Measurements from ENCODE around the gene KLHDC10. TPM values are rescaled to one million over a fixed set of nuclear protein-coding genes. Genes with fewer than 3 reads are reported as not detected.
"Not testable (repeated sequence)": the region's sequence is repeated elsewhere in the genome, so short reads cannot be mapped to it uniquely, and the experiment has no call there.

KLHDC10 gene
- total and polyA plus RNA-seq, 9 donors = 33.3 to 45.7 (median 41.4) TPM

GRCh38 chr7:130145424-130146100, 75.2 kb downstream of the KLHDC10 start:
- H3K27ac ChIP-seq (ENCODE audit: low read length) = no peak overlapping the region
- WGBS (ENCODE audit: insufficient coverage) = 91% methylated on average over 8 of the region's 14 CpGs
- peaks cover 7% of the 10 kb centered on the region for H3K36me3 ChIP-seq (ENCODE audit: control insufficient read depth, insufficient read depth, low read length)
- peaks cover 54% of the 10 kb centered on the region for H3K4me1 ChIP-seq (ENCODE audit: control insufficient read depth, insufficient read depth, low read length)
- DNase-seq = no peak
- H3K4me3 ChIP-seq (ENCODE audit: low read length) = no peak overlapping the region
- no peaks in the 10 kb centered on the region for H3K27me3 ChIP-seq (ENCODE audit: control insufficient read depth, insufficient read depth, low read length)
- H3K9me3 ChIP-seq (replicated peaks; ENCODE audit: control insufficient read depth, low read depth, low read length) = no peaks in the 10 kb centered on the region

- not testable (repeated sequence) for H3K27me3 ChIP-seq (ENCODE audit: control insufficient read depth, insufficient read depth, low read length); DNase-seq; H3K36me3 ChIP-seq (ENCODE audit: control insufficient read depth, insufficient read depth, low read length); H3K27ac ChIP-seq (ENCODE audit: low read length); H3K4me3 ChIP-seq (ENCODE audit: low read length); H3K9me3 ChIP-seq (replicated peaks; ENCODE audit: control insufficient read depth, low read depth, low read length)
- peaks cover 51% of the 10 kb centered on the region for H3K4me1 ChIP-seq (ENCODE audit: control insufficient read depth, insufficient read depth, low read length)
- no CpG with 5 or more reads among the region's 5 CpGs for WGBS (ENCODE audit: insufficient coverage)
Observed at GRCh38 chr7:130146142-130146541, 75.8 kb downstream of the KLHDC10 start.

- Histone ChIP-seq H3K36me3 (ENCODE audit: control insufficient read depth, insufficient read depth, low read length) (peaks cover 7% of the 10 kb centered on the region), H3K4me1 (ENCODE audit: control insufficient read depth, insufficient read depth, low read length) (peaks cover 44% of the 10 kb centered on the region), H3K9me3 (replicated peaks; ENCODE audit: control insufficient read depth, low read depth, low read length) (no peaks in the 10 kb centered on the region), H3K4me3 (ENCODE audit: low read length) (no peak overlapping the region), H3K27ac (ENCODE audit: low read length) (no peak overlapping the region), H3K27me3 (ENCODE audit: control insufficient read depth, insufficient read depth, low read length) (no peaks in the 10 kb centered on the region)
- 75% methylated on average over 4 of the region's 9 CpGs for WGBS (ENCODE audit: insufficient coverage)
- no peak for DNase-seq
Observed at GRCh38 chr7:130146693-130147405, 76.5 kb downstream of the KLHDC10 start.

- H3K4me3 ChIP-seq (ENCODE audit: low read length) = no peak overlapping the region
- no peaks in the 10 kb centered on the region for H3K9me3 ChIP-seq (replicated peaks; ENCODE audit: control insufficient read depth, low read depth, low read length)
- no peak for DNase-seq
- H3K36me3 ChIP-seq (ENCODE audit: control insufficient read depth, insufficient read depth, low read length) = peaks cover 4% of the 10 kb centered on the region
- no peaks in the 10 kb centered on the region for H3K27me3 ChIP-seq (ENCODE audit: control insufficient read depth, insufficient read depth, low read length)
- peaks cover 37% of the 10 kb centered on the region for H3K4me1 ChIP-seq (ENCODE audit: control insufficient read depth, insufficient read depth, low read length)
- H3K27ac ChIP-seq (ENCODE audit: low read length) = no peak overlapping the region
- 90% methylated on average over 11 of the region's 14 CpGs for WGBS (ENCODE audit: insufficient coverage)
Observed at GRCh38 chr7:130147710-130148325, 77.5 kb downstream of the KLHDC10 start.

- Histone ChIP-seq H3K4me3 (ENCODE audit: low read length) (no peak overlapping the region), H3K36me3 (ENCODE audit: control insufficient read depth, insufficient read depth, low read length) (no peaks in the 10 kb centered on the region), H3K4me1 (ENCODE audit: control insufficient read depth, insufficient read depth, low read length) (peaks cover 41% of the 10 kb centered on the region), H3K9me3 (replicated peaks; ENCODE audit: control insufficient read depth, low read depth, low read length) (no peaks in the 10 kb centered on the region), H3K27ac (ENCODE audit: low read length) (peak overlapping the region; percentile 47), H3K27me3 (ENCODE audit: control insufficient read depth, insufficient read depth, low read length) (no peaks in the 10 kb centered on the region)
- DNase-seq = peak; percentile 69
- WGBS (ENCODE audit: insufficient coverage) = no CpG with 5 or more reads among the region's 9 CpGs
Observed at GRCh38 chr7:130148561-130148960, 78.2 kb downstream of the KLHDC10 start.

- Histone ChIP-seq H3K27ac (ENCODE audit: low read length) (peak overlapping the region; percentile 29), H3K27me3 (ENCODE audit: control insufficient read depth, insufficient read depth, low read length) (no peaks in the 10 kb centered on the region), H3K4me1 (ENCODE audit: control insufficient read depth, insufficient read depth, low read length) (peaks cover 46% of the 10 kb centered on the region), H3K9me3 (replicated peaks; ENCODE audit: control insufficient read depth, low read depth, low read length) (no peaks in the 10 kb centered on the region), H3K36me3 (ENCODE audit: control insufficient read depth, insufficient read depth, low read length) (no peaks in the 10 kb centered on the region), H3K4me3 (ENCODE audit: low read length) (no peak overlapping the region)
- DNase-seq = no peak
- WGBS (ENCODE audit: insufficient coverage) = 60% methylated on average over 17 of the region's 20 CpGs
Observed at GRCh38 chr7:130149281-130150139, 79.2 kb downstream of the KLHDC10 start.

GRCh38 chr7:130150587-130150986, 80.3 kb downstream of the KLHDC10 start:
- Histone ChIP-seq H3K27me3 (ENCODE audit: control insufficient read depth, insufficient read depth, low read length) (no peaks in the 10 kb centered on the region), H3K4me1 (ENCODE audit: control insufficient read depth, insufficient read depth, low read length) (peaks cover 53% of the 10 kb centered on the region), H3K36me3 (ENCODE audit: control insufficient read depth, insufficient read depth, low read length) (no peaks in the 10 kb centered on the region), H3K4me3 (ENCODE audit: low read length) (no peak overlapping the region), H3K27ac (ENCODE audit: low read length) (no peak overlapping the region), H3K9me3 (replicated peaks; ENCODE audit: control insufficient read depth, low read depth, low read length) (no peaks in the 10 kb centered on the region)
- WGBS (ENCODE audit: insufficient coverage) = 95% methylated on average over 7 of the region's 11 CpGs
- no peak for DNase-seq

GRCh38 chr7:130151591-130152492, 81.5 kb downstream of the KLHDC10 start:
- Histone ChIP-seq H3K27ac (ENCODE audit: low read length) (no peak overlapping the region), H3K27me3 (ENCODE audit: control insufficient read depth, insufficient read depth, low read length) (no peaks in the 10 kb centered on the region), H3K36me3 (ENCODE audit: control insufficient read depth, insufficient read depth, low read length) (no peaks in the 10 kb centered on the region), H3K9me3 (replicated peaks; ENCODE audit: control insufficient read depth, low read depth, low read length) (peaks cover 2% of the 10 kb centered on the region), H3K4me1 (ENCODE audit: control insufficient read depth, insufficient read depth, low read length) (peaks cover 54% of the 10 kb centered on the region), H3K4me3 (ENCODE audit: low read length) (no peak overlapping the region)
- WGBS (ENCODE audit: insufficient coverage) = 79% methylated on average over 5 of the region's 5 CpGs
- DNase-seq = no peak

- peaks cover 2% of the 10 kb centered on the region for H3K9me3 ChIP-seq (replicated peaks; ENCODE audit: control insufficient read depth, low read depth, low read length)
- H3K4me1 ChIP-seq (ENCODE audit: control insufficient read depth, insufficient read depth, low read length) = peaks cover 51% of the 10 kb centered on the region
- H3K4me3 ChIP-seq (ENCODE audit: low read length) = no peak overlapping the region
- H3K27me3 ChIP-seq (ENCODE audit: control insufficient read depth, insufficient read depth, low read length) = no peaks in the 10 kb centered on the region
- H3K27ac ChIP-seq (ENCODE audit: low read length) = peak overlapping the region; percentile 54
- peak; percentile 75 for DNase-seq
- peaks cover 3% of the 10 kb centered on the region for H3K36me3 ChIP-seq (ENCODE audit: control insufficient read depth, insufficient read depth, low read length)
- 30% methylated on average over 17 of the region's 17 CpGs for WGBS (ENCODE audit: insufficient coverage)
Observed at GRCh38 chr7:130152493-130153210, 82.3 kb downstream of the KLHDC10 start.
